ES-I3 (cell line): ENCODE data around the gene CBX4.

Experiments used
- H3K36me3 ChIP-seq: 2 replicates; pipeline ENCODE4 v1.6.1; 2013; ENCODE audit warnings: mild to moderate bottlenecking, low read length, control low read depth, moderate library complexity; ENCODE audit not compliant: insufficient read depth
- H3K4me1 ChIP-seq: 2 replicates; pipeline ENCODE4 v1.6.1; 2013; ENCODE audit warnings: mild to moderate bottlenecking, control low read depth, low read length; ENCODE audit not compliant: insufficient read depth
- H3K9ac ChIP-seq: 2 replicates; pipeline ENCODE4 v1.6.1; 2013; ENCODE audit warnings: low read depth, mild to moderate bottlenecking, low read length, moderate library complexity
- H3K9me3 ChIP-seq: 2 replicates; pipeline ENCODE4 v1.6.1; 2013; ENCODE audit warnings: mild to moderate bottlenecking, low read length, moderate library complexity; ENCODE audit not compliant: control insufficient read depth, insufficient read depth

CBX4 gene

DNA sequence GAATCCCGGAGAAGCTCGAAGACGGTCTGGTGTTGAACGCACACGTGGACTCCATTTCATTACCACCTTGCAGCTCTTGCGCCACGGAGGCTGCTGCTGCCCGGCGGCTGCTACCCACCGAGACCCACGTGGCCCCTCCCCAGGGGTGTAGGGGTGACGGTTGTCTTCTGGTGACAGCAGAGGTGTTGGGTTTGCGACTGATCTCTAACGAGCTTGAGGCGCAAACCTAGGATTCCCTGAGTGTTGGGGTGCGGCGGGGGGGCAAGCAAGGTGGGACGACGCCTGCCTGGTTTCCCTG is 1.7 kb upstream of the CBX4 start:
- H3K9me3 ChIP-seq: no peaks in the 10 kb centered on the region
- no peak overlapping the region for H3K9ac ChIP-seq
- H3K36me3 ChIP-seq: no peaks in the 10 kb centered on the region
- H3K4me1 ChIP-seq: peaks cover 9% of the 10 kb centered on the region

DNA sequence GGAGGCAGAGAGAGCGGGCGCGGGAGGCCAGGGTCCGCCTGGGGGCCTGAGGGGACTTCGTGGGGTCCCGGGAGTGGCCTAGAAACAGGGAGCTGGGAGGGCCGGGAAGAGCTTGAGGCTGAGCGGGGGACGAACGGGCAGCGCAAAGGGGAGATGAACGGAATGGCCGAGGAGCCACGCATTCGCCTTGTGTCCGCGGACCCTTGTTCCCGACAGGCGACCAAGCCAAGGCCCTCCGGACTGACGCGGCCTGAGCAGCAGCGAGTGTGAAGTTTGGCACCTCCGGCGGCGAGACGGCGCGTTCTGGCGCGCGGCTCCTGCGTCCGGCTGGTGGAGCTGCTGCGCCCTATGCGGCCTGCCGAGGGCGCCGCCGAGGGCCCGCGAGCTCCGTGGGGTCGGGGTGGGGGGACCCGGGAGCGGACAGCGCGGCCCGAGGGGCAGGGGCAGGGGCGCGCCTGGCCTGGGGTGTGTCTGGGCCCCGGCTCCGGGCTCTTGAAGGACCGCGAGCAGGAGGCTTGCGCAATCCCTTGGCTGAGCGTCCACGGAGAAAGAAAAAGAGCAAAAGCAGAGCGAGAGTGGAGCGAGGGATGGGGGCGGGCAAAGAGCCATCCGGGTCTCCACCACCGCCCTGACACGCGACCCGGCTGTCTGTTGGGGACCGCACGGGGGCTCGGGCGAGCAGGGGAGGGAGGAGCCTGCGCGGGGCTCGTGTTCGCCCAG is 1.2 kb upstream of the CBX4 start:
- peak overlapping the region; percentile 41; the same call in 1 of the 2 replicates for H3K9ac ChIP-seq
- peaks cover 8% of the 10 kb centered on the region for H3K4me1 ChIP-seq
- no peaks in the 10 kb centered on the region for H3K36me3 ChIP-seq
- no peaks in the 10 kb centered on the region for H3K9me3 ChIP-seq

DNA sequence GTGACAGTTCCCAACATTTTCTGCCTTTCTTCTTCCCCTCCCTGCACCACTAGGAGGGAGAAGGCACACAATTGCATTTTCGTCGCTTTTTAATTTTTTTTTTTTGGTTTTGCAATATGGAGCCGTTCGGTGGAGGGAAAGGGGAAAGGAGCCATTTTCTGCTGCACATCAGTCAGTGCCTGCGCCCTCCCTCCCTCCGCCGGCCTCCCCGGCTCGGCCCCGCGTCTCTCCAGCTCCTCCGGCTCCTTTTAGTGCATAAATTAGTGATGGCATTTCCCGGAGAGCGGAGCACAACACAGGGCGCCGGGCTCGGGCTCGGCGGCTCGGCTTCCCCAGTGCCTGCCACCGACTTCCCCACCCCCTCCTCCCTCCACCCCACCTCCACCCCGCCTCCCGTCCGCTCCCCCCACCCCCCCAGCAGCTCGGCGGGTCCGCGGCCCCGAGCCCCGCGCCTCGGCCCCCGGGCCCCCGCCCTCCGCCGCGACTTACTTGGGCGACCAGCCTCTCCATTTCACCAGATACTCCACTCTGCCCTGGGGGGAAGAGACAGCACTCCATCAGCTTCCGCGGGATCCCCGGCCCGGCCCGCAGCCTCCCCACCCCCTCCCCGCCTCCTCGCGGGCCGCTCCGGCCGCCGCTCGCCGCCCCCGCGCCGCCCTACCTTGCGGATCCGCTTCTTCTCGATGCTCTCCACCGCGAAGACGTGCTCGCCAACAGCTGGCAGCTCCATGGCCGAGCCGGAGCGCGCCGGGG is 542 bp downstream of the CBX4 start:
- Histone ChIP-seq H3K36me3 (no peaks in the 10 kb centered on the region), H3K4me1 (peaks cover 6% of the 10 kb centered on the region; the same call in 1 of the 2 replicates), H3K9ac (peak overlapping the region; percentile 52; the same call in 1 of the 2 replicates), H3K9me3 (no peaks in the 10 kb centered on the region)

DNA sequence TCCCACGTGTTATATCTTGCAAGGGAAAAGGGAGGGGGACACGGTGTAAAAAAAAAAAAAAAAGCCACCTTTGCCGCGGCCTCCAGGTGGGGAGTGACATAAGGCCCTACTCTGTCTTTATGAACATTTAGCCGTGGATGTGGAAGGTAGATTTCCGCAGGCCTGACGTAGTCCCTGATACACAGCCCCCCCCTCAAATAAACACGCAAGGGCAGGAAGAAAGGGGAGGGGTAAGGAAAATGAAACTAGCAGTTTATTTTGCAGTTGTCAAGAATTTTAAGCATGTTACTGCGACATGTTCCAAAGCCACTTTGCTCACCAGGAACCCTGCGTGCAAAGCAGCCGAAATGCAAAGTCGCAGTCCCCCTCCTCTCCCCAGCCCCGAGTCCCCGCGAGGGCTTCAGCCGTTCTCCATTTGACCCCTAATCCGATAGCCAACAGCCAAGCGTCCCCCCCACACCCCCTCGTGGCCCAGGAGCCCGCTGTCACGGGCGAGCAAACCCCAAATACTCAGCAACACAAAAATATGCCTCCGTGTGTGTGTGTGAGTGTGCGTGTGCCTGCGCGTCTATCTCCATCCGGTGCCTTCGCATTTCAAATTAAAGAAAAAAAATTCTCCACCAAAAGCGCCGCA is 1.2 kb downstream of the CBX4 start:
- no peaks in the 10 kb centered on the region for H3K36me3 ChIP-seq
- H3K9me3 ChIP-seq: no peaks in the 10 kb centered on the region
- peaks cover 9% of the 10 kb centered on the region; the same call in 1 of the 2 replicates for H3K4me1 ChIP-seq
- peak overlapping the region; percentile 52; the same call in 1 of the 2 replicates for H3K9ac ChIP-seq

DNA sequence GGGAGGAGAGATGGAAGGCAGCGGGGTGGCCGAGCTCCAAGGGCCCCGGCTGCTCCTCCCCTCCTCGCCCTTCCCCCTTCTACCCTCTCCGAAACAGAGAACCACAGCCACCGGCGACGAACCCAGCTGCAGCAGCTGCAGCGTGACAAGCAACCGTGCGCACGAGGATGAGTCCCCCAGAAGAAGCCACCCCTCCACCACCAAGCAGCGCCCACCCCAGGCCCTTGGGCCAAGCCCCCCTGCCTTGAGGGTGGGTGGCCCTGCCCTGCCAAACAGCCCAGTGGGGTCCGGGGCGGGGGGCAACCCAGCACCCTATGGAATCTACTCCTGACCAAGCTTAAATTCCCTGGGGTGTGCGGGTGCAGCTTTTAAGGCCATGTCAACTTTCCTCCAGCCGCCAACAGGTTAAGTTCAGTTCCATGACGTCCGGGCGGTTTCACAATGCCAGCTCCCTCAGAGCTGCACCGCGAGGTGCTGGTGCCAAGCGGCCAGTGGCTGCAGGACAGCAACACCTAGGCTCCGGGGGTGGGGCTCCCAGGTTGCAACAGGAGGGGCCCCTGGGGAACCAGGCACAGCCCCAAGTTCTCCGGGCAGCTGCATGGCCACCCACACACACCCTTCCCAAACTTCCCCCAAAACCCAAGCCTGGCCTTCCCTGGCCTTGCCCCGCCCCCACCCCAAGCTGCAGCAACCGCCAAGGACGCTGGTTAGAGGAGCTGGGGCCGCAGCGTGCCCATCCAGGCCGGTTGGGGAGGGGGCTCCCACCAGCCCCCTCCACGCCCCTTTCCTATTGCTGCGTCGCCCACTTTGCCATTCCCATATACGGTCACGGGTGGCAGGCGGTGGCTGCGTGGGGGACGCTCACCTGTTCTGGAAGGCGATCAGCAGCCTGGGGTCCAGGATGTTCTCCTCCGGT is 2.0 kb downstream of the CBX4 start:
- H3K9ac ChIP-seq: peak overlapping the region; percentile 52; the same call in 1 of the 2 replicates

GRCh38 chr17:79836510-79836971 is 2.7 kb downstream of the CBX4 start:
- peak overlapping the region; percentile 52; the same call in 1 of the 2 replicates for H3K9ac ChIP-seq
- H3K9me3 ChIP-seq: no peaks in the 10 kb centered on the region
- no peaks in the 10 kb centered on the region for H3K36me3 ChIP-seq
- peaks cover 12% of the 10 kb centered on the region; the same call in 1 of the 2 replicates for H3K4me1 ChIP-seq

More for the DNA sequence above, 2.0 kb downstream of the CBX4 start:
- Histone ChIP-seq H3K9me3 (no peaks in the 10 kb centered on the region), H3K4me1 (peaks cover 11% of the 10 kb centered on the region; the same call in 1 of the 2 replicates), H3K36me3 (no peaks in the 10 kb centered on the region)

DNA sequence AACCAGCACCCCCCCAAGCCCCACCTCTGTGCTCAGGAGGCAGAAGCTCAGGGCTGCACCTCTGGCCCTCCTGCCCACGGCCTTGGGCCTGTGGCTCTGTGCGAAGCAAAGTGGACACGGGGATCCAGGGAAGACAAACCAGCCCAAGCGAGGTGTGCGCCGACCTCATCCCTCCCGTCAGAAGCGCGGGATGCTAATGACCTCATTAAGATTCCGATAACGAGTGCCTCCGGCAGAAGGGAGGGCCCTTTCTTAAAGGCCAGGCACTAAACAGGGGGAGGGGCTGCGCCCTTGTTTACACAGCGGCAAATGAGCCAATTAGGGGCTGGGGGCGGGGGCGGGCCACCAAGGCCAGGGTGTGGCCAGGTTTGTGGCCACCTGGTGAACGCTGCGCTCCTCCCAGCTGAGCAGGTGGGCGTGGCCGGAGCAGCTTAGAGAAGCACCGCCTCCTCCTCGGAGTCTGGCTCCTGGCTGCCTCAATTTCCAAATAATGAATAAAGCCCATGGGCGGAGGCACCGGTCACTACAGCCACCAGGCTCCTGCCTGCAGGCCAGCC is 3.2 kb downstream of the CBX4 start:
- Histone ChIP-seq H3K4me1 (peaks cover 17% of the 10 kb centered on the region), H3K36me3 (no peaks in the 10 kb centered on the region), H3K9ac (peak overlapping the region; percentile 52; the same call in 1 of the 2 replicates), H3K9me3 (no peaks in the 10 kb centered on the region)

GRCh38 chr17:79835470-79835899 is 3.8 kb downstream of the CBX4 start:
- Histone ChIP-seq H3K4me1 (peaks cover 18% of the 10 kb centered on the region), H3K9ac (peak overlapping the region; percentile 16; the same call in 1 of the 2 replicates), H3K36me3 (no peaks in the 10 kb centered on the region), H3K9me3 (no peaks in the 10 kb centered on the region)

DNA sequence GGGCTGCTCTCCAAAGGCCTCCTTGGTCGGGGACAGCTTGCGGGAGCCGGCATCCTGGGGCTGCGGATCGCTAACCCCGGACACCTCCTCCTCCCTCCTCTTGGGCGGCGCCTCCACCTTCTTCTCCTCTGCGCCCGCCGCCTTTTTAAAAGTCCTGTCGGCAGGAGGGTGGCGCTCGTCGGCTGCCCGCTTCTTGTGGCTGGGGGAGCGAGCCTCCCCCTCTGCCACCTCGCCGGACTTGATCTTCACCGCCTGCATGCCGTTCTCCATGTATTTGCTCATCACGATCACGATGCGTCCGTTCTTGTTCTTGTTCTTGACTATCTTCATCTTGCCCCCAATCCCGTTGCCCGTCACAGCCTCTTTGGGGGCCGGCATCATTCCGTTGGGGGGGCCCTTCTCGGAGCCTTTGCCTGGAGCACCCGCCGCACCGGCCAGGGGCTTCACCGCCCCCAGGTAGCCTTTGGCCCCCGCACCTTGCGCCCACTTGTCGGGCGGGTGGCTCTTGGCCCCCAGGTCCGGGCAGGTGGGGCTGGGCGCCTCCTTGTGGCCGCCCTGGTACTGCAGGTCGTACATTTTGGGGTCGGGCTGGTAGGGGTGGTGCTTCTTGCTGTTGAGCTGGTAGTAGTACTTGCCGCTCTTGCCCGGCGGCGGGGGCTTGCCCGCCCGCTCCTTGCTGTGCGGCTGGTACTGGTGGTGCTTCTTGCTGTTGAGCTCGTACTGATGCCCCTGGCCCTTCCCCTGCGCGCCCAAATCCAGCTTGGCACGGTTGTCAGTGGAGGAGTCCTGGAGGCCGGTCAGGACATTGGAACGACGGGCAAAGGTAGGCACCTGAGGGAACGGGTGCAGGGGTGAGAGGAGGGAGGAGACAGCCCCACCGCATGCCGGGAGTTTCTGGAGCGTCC is 4.4 kb downstream of the CBX4 start:
- no peaks in the 10 kb centered on the region for H3K36me3 ChIP-seq
- H3K9ac ChIP-seq: peak overlapping the region; percentile 16; the same call in 1 of the 2 replicates
- H3K4me1 ChIP-seq: peaks cover 19% of the 10 kb centered on the region
- no peaks in the 10 kb centered on the region for H3K9me3 ChIP-seq

- H3K4me1 ChIP-seq: peaks cover 19% of the 10 kb centered on the region
- no peaks in the 10 kb centered on the region for H3K9me3 ChIP-seq
- no peaks in the 10 kb centered on the region for H3K36me3 ChIP-seq
- H3K9ac ChIP-seq: no peak overlapping the region; the same call in 1 of the 2 replicates
These were observed 5.3 kb downstream of the CBX4 start for GRCh38 chr17:79833744-79834564.

DNA sequence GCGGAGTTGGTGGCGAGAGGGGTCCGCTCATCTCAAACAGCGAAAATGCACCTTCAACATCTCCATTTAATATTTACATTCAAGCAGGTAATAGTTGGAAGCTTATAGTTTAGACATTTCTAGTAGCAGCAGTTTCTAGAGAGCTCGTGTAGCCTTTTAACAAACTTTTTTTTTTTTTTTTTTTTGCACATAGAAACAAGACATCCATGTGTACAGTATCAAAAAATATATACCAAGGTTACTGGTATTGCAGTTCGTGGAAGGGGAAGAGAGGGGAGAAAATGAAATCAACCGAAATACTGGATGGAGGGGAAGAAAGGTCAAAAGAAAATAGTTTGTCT is 6.2 kb downstream of the CBX4 start:
- H3K4me1 ChIP-seq: peaks cover 19% of the 10 kb centered on the region
- H3K36me3 ChIP-seq: no peaks in the 10 kb centered on the region
- no peaks in the 10 kb centered on the region for H3K9me3 ChIP-seq
- no peak overlapping the region; the same call in 1 of the 2 replicates for H3K9ac ChIP-seq
